Keratinocyte (primary cell): Measurements from ENCODE around the gene SNAI3. TPM values are rescaled to one million over a fixed set of nuclear protein-coding genes. Genes with fewer than 3 reads are reported as not detected.

ENCODE experiments used
- DNase-seq: peaks from one replicate; pipeline ENCODE4 v3.0.0-alpha.2; 2011; ENCODE audit warnings: low read depth, missing footprints, low spot score
- FAIRE-seq: peaks from 2 replicates; lab custom pipeline; 2011; peaks lifted over from hg19 to GRCh38; lab: Jason Lieb, UNC
- H2AFZ ChIP-seq: 2 replicates; pipeline ENCODE4 v1.6.0; 2012; ENCODE audit warnings: low read length, control low read depth, inconsistent platforms; ENCODE audit not compliant: control insufficient read depth
- H3K27ac ChIP-seq: 2 replicates; pipeline ENCODE4 v1.5.1; 2011; ENCODE audit warnings: low read length; ENCODE audit not compliant: control insufficient read depth, insufficient read depth
- H3K27me3 ChIP-seq: 3 replicates; pipeline ENCODE4 v1.6.0; 2011; ENCODE audit warnings: low read length; ENCODE audit not compliant: control insufficient read depth, insufficient read depth; ENCODE audit errors: extremely low read depth
- H3K36me3 ChIP-seq, 2 experiments: 2 replicates in 1 of 2; 3 replicates in 1 of 2; pipeline ENCODE4 v1.5.1; 2011; ENCODE audit warnings: low read length in 2 of 2, mild to moderate bottlenecking in 1 of 2; ENCODE audit not compliant: control insufficient read depth in 2 of 2, insufficient read depth in 2 of 2; ENCODE audit errors: extremely low read depth in 1 of 2
- H3K4me1 ChIP-seq: 3 replicates; pipeline ENCODE4 v1.5.1; 2011; ENCODE audit warnings: low read length; ENCODE audit not compliant: control insufficient read depth, insufficient read depth; ENCODE audit errors: extremely low read depth
- H3K4me2 ChIP-seq: 3 replicates; pipeline ENCODE4 v1.6.0; 2011; ENCODE audit warnings: low read depth, low read length; ENCODE audit not compliant: control insufficient read depth, insufficient read depth; ENCODE audit errors: extremely low read depth
- H3K4me3 ChIP-seq, 3 experiments: fragments of 200-600 bp in 1 of 3; sonication (generic) in 1 of 3; 2 replicates in 2 of 3; 3 replicates in 1 of 3; pipeline ENCODE4 v1.5.1; 2011 to 2016; ENCODE audit warnings: low read length in 3 of 3, mild to moderate bottlenecking in 3 of 3, control low read depth in 2 of 3, inconsistent platforms in 1 of 3, low read depth in 1 of 3, mixed read lengths in 1 of 3, mixed run types in 1 of 3, moderate library complexity in 1 of 3; ENCODE audit not compliant: control insufficient read depth in 2 of 3, insufficient read depth in 2 of 3; ENCODE audit errors: extremely low read depth in 1 of 3
- H3K79me2 ChIP-seq: 2 replicates; pipeline ENCODE4 v1.6.0; 2012; ENCODE audit warnings: low read length; ENCODE audit not compliant: control insufficient read depth, insufficient read depth
- H3K9ac ChIP-seq: 3 replicates; pipeline ENCODE4 v1.6.0; 2011; ENCODE audit warnings: low read length; ENCODE audit not compliant: control insufficient read depth, insufficient read depth; ENCODE audit errors: extremely low read depth
- H3K9me1 ChIP-seq: 3 replicates; pipeline ENCODE4 v1.6.0; 2011; ENCODE audit warnings: low read length; ENCODE audit not compliant: control insufficient read depth, insufficient read depth; ENCODE audit errors: extremely low read depth
- H3K9me3 ChIP-seq: 2 replicates; pipeline ENCODE4 v1.5.1; 2012; ENCODE audit warnings: low read depth, low read length; ENCODE audit not compliant: control insufficient read depth
- H4K20me1 ChIP-seq: 3 replicates; pipeline ENCODE4 v1.6.0; 2011; ENCODE audit warnings: low read length; ENCODE audit not compliant: control insufficient read depth, insufficient read depth; ENCODE audit errors: extremely low read depth
- EZH2 ChIP-seq: IDR thresholded peaks from one replicate; pipeline ENCODE4 v1.6.1; 2012; ENCODE audit warnings: inconsistent platforms, mild to moderate bottlenecking, low read length, moderate library complexity
- dilution Hi-C: fragments of 300-500 bp; cut with MboI; formaldehyde crosslinking; loops from one replicate; pipeline ENCODE4 v1.7.0; 2020; ENCODE audit warnings: low sequenced_read_pairs; ENCODE audit not compliant: extremely low pct_ligation_motif_present
- polyA plus RNA-seq, 5 experiments: library from polyadenylated mRNA; depleted of rRNA in 3 of 5; stranded (reverse) in 3 of 5; stranded (forward) in 1 of 5; unstranded in 1 of 5; fragments of >200 nt; gene quantifications; 1 replicate in 1 of 5; 2 replicates in 3 of 5; 3 replicates in 1 of 5; pipeline versions ENCODE4 v1.2.1 to v1.2.3, GENCODE V29; 2011 to 2012; ENCODE audit warnings: missing spikeins in 2 of 5, low read depth in 1 of 5, low replicate concordance in 1 of 5
- TF ChIP-seq, protein P1 (sequence below), 3 experiments: IDR thresholded peaks in 1 of 3; conservative IDR thresholded peaks in 1 of 3; optimal IDR thresholded peaks in 1 of 3; 2 replicates in 2 of 3; 3 replicates in 1 of 3; pipeline versions ENCODE3 to v1.5.1; 2011; ENCODE audit warnings: low read length in 3 of 3, mild to moderate bottlenecking in 3 of 3, moderate library complexity in 2 of 3, control low read depth in 1 of 3, inconsistent platforms in 1 of 3; ENCODE audit not compliant: insufficient read depth in 2 of 3; ENCODE audit errors: extremely low read depth in 1 of 3

SNAI3 gene
- polyA plus RNA-seq, 1 donor (not counting 4 experiments of a cell fraction or from before 2014, with no cell fraction given), result not detected

DNA sequence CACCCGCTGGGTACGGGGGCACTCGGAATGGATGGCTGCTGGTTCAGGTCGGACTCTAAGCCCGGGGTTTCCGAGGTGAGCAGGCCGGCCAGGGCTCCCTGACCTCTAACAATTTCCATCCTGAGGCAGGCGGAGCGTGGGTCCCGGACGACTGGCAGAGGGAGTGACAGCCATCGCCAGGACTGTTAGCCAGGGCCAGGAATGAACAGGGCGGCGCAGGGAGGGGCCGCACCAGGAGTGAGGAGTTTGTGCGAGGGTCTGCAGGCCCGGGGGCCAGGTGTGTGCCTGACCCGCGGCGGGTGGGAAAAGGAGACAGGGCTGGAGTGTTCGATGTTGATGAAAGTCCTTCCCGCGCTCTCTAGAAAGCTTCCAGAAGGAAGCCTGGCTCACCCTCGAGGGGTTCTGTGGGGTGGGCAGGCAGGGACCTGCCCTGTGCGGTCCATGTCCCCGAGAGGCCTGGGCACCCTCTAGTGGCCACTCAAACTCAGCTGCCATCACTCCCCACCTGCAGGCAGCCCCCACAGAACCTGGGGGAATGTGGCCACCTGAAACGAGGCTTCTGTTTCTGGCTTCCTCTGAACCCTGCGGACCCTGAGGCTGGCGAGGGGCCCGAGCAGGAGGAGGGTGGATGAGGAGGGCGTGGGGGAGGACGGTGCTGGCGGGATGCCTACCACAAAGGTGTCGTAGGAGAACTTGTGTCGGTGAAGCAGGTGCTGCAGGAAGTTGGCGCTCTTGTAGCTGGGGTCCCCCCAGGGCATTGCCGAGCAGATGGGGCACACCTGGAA lies 11.7 kb upstream of the SNAI3 start:
- Histone ChIP-seq H3K4me3 (no peak overlapping the region), H2AFZ (no peak overlapping the region), H3K79me2 (no peaks in the 10 kb centered on the region), H3K36me3 (peaks cover 2 to 4% of the 10 kb centered on the region in 2 experiments), H3K4me1 (no peaks in the 10 kb centered on the region), H3K4me2 (no peak overlapping the region), H4K20me1 (no peaks in the 10 kb centered on the region), H3K9me3 (no peaks in the 10 kb centered on the region), H3K9ac (no peak overlapping the region), H3K9me1 (no peaks in the 10 kb centered on the region), H3K27me3 (peaks cover 19% of the 10 kb centered on the region), H3K27ac (no peak overlapping the region)
- no peak for TF ChIP-seq EZH2
- TF ChIP-seq, protein P1, sequence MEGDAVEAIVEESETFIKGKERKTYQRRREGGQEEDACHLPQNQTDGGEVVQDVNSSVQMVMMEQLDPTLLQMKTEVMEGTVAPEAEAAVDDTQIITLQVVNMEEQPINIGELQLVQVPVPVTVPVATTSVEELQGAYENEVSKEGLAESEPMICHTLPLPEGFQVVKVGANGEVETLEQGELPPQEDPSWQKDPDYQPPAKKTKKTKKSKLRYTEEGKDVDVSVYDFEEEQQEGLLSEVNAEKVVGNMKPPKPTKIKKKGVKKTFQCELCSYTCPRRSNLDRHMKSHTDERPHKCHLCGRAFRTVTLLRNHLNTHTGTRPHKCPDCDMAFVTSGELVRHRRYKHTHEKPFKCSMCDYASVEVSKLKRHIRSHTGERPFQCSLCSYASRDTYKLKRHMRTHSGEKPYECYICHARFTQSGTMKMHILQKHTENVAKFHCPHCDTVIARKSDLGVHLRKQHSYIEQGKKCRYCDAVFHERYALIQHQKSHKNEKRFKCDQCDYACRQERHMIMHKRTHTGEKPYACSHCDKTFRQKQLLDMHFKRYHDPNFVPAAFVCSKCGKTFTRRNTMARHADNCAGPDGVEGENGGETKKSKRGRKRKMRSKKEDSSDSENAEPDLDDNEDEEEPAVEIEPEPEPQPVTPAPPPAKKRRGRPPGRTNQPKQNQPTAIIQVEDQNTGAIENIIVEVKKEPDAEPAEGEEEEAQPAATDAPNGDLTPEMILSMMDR (optimal IDR thresholded peaks at IDR 0.05 in 1 of 3, IDR thresholded peaks at IDR 0.05 in 1 of 3, conservative IDR thresholded peaks at IDR 0.05 in 1 of 3; ENCODE audit: extremely low read depth in 1 of 3, insufficient read depth in 2 of 3, low read length in 3 of 3), result peak in 2 of 3 experiments; percentile 45 to 52
- FAIRE-seq (no peak), DNase-seq (no peak)
- dilution Hi-C loops, result no loop called here

DNA sequence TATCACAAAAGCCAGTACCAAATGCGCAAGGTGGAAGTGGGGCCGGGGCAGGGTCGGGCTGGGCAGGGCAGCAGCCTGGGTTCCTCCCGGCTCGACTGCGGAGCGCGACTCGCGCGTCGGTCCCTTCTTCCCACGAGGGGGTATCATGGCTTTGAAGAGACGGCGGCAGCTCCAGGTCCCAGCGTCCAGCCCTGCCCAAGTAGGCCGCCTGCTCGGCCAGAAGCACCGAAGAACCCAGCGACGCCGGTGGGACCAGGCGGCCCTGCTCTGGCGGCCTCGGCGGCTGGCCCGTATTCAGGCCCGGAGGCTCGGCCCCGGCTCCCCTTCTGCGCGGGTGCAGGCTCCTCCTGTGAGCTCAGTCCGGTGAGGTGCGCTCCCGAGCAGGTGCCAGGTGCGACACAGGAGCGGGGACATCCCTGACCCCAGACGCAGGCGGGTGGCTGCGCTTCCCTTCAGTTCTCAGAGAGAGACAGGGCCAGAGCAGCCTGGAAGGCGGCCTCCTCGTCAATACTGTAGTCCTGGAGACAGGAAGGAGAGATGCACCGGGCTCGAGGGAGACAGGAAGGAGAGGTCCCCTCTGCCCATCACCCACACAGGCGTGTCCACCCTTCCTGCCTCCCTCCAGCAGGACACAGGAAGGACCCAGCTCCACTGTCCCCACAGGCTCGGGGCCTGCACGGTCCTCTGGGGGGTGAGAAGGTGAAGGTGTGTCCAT lies 11.0 kb upstream of the SNAI3 start:
- no peak for TF ChIP-seq EZH2
- TF ChIP-seq, protein P1 (optimal IDR thresholded peaks at IDR 0.05 in 1 of 3, IDR thresholded peaks at IDR 0.05 in 1 of 3, conservative IDR thresholded peaks at IDR 0.05 in 1 of 3; ENCODE audit: extremely low read depth in 1 of 3, insufficient read depth in 2 of 3, low read length in 3 of 3), result no peak
- dilution Hi-C loops, result no loop called here

More for the DNA sequence above, 11.0 kb upstream of the SNAI3 start:
- Histone ChIP-seq H3K4me3 (no peak overlapping the region), H3K79me2 (no peaks in the 10 kb centered on the region), H3K9me1 (no peaks in the 10 kb centered on the region), H3K4me1 (no peaks in the 10 kb centered on the region), H2AFZ (no peak overlapping the region), H3K9me3 (no peaks in the 10 kb centered on the region), H4K20me1 (no peaks in the 10 kb centered on the region), H3K36me3 (peaks cover 2 to 4% of the 10 kb centered on the region in 2 experiments), H3K9ac (no peak overlapping the region), H3K27me3 (peaks cover 26% of the 10 kb centered on the region), H3K4me2 (no peak overlapping the region), H3K27ac (no peak overlapping the region)
- FAIRE-seq (no peak), DNase-seq (no peak)
